ENCODE results near the gene SRP14.

SRP14 gene

DNA sequence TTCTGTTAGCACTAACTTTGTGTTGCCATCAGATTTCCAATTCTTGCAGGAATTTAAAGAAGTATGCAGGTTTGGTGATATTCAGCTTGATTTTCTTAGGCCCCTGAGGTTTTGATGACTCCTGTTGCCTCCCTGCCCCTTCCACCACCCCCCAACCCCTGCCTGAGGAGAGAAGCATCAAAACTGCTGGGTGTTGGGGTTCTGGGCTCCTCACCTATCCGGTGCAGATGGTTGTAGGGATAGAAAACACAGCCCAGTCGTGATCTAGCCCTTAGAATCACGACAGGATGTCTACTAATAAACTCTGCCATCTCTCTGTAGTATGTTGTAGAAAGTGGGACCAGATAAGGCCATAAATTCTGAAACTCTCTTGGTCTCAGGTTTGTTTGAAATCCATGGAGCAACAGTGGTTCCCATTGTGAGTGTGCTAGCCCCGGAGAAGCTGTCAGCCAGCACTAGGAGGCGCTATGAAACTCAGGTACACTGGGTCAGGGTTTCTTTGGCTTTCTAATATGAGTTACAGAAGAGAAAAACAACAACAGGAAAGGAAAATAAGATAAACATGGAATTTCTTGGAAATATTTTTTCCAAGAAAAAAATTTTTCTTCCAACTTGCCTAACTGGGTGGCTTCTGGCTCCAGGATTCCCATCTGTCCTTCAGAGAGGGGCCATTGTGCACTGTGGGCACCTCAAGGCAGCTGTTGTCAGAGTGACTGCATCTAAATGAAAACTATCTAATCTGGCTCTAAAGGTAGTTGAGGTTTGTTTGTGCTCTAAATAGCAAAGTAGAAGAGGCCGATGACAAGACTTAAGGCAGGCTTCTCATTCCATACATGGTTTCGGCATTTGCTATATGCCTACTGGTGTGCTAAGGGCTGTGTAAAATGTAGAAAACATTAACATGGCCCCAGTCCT is 8.7 kb downstream of the SRP14 start:
- no peak overlapping the region for H3K18ac ChIP-seq (ENCODE audit: low read length)
- H2BK5ac ChIP-seq (ENCODE audit: low read length) = no peak overlapping the region
- no peak overlapping the region for H3K14ac ChIP-seq (ENCODE audit: low read length)
- no peaks in the 10 kb centered on the region for H3K27me3 ChIP-seq (ENCODE audit: control insufficient read depth in 3 of 3, insufficient read depth in 3 of 3, low read depth in 1 of 3, low read length in 3 of 3)
- H3K4me1 ChIP-seq (ENCODE audit: control insufficient read depth in 2 of 2, insufficient read depth in 1 of 2, low read depth in 1 of 2, low read length in 2 of 2) = peaks cover 0 to 8% of the 10 kb centered on the region in 2 donors
- no peak overlapping the region for H2BK15ac ChIP-seq (ENCODE audit: low read length)
- H3K36me3 ChIP-seq (replicated peaks in 1 of 2; ENCODE audit: control insufficient read depth in 2 of 2, insufficient read depth in 2 of 2, low read length in 2 of 2) = peaks cover 21 to 96% of the 10 kb centered on the region in 2 donors
- H3K79me1 ChIP-seq (ENCODE audit: low read depth, low read length) = no peaks in the 10 kb centered on the region
- H3K9me3 ChIP-seq (replicated peaks in 1 of 2; ENCODE audit: control insufficient read depth in 2 of 2, insufficient read depth in 1 of 2, low read depth in 1 of 2, low read length in 2 of 2) = no peaks in the 10 kb centered on the region
- no peak overlapping the region for H3K4ac ChIP-seq (ENCODE audit: low read length)
- H3K4me2 ChIP-seq (ENCODE audit: insufficient read depth, low read length, poor library complexity, severe bottlenecking) = no peak overlapping the region
- H3K4me3 ChIP-seq (ENCODE audit: low read length in 2 of 2) = no peak overlapping the region
- H2AFZ ChIP-seq (ENCODE audit: low read length) = no peak overlapping the region
- H2AK5ac ChIP-seq (ENCODE audit: low read depth, low read length) = no peak overlapping the region
- no peak overlapping the region for H4K8ac ChIP-seq (ENCODE audit: low read depth, low read length)
- no peak overlapping the region for H4K91ac ChIP-seq (ENCODE audit: low read depth, low read length, poor library complexity)
- no peak overlapping the region for H2BK120ac ChIP-seq (ENCODE audit: low read depth, low read length)
- no peak overlapping the region for H2BK12ac ChIP-seq (ENCODE audit: low read length)
- H3K23ac ChIP-seq (ENCODE audit: low read depth, low read length, poor library complexity) = no peak overlapping the region
- H3K27ac ChIP-seq (replicated peaks; ENCODE audit: low read length) = no peak overlapping the region
- DNase-seq (ENCODE audit: low spot score) = no peak
- WGBS, 2 donors (ENCODE audit: extremely low coverage in 2 of 2, insufficient read length in 2 of 2, insufficient replicate concordance in 1 of 2) = no CpG with 5 or more reads among the region's 7 CpGs
- H3K9ac ChIP-seq (ENCODE audit: low read depth, low read length, poor library complexity) = no peak overlapping the region

GRCh38 chr15:40028853-40029252 is 10.1 kb downstream of the SRP14 start:
- Histone ChIP-seq H2BK5ac (ENCODE audit: low read length) (no peak overlapping the region), H3K27me3 (ENCODE audit: control insufficient read depth in 3 of 3, insufficient read depth in 3 of 3, low read depth in 1 of 3, low read length in 3 of 3) (no peaks in the 10 kb centered on the region), H3K14ac (ENCODE audit: low read length) (no peak overlapping the region), H2BK120ac (ENCODE audit: low read depth, low read length) (no peak overlapping the region), H4K8ac (ENCODE audit: low read depth, low read length) (no peak overlapping the region), H2AK5ac (ENCODE audit: low read depth, low read length) (no peak overlapping the region), H3K27ac (replicated peaks; ENCODE audit: low read length) (no peak overlapping the region), H3K4ac (ENCODE audit: low read length) (no peak overlapping the region), H3K23ac (ENCODE audit: low read depth, low read length, poor library complexity) (no peak overlapping the region), H3K18ac (ENCODE audit: low read length) (no peak overlapping the region), H3K9me3 (replicated peaks in 1 of 2; ENCODE audit: control insufficient read depth in 2 of 2, insufficient read depth in 1 of 2, low read depth in 1 of 2, low read length in 2 of 2) (no peaks in the 10 kb centered on the region), H3K4me1 (ENCODE audit: control insufficient read depth in 2 of 2, insufficient read depth in 1 of 2, low read depth in 1 of 2, low read length in 2 of 2) (peaks cover 0 to 8% of the 10 kb centered on the region in 2 donors), H4K91ac (ENCODE audit: low read depth, low read length, poor library complexity) (no peak overlapping the region), H3K36me3 (replicated peaks in 1 of 2; ENCODE audit: control insufficient read depth in 2 of 2, insufficient read depth in 2 of 2, low read length in 2 of 2) (peaks cover 15 to 95% of the 10 kb centered on the region in 2 donors), H3K4me2 (ENCODE audit: insufficient read depth, low read length, poor library complexity, severe bottlenecking) (no peak overlapping the region), H2BK12ac (ENCODE audit: low read length) (no peak overlapping the region), H3K9ac (ENCODE audit: low read depth, low read length, poor library complexity) (no peak overlapping the region), H2AFZ (ENCODE audit: low read length) (no peak overlapping the region), H3K79me1 (ENCODE audit: low read depth, low read length) (no peaks in the 10 kb centered on the region), H3K4me3 (ENCODE audit: low read length in 2 of 2) (no peak overlapping the region), H2BK15ac (ENCODE audit: low read length) (no peak overlapping the region)
- WGBS, 2 donors (ENCODE audit: extremely low coverage in 2 of 2, insufficient read length in 2 of 2, insufficient replicate concordance in 1 of 2) = no CpG with 5 or more reads among the region's 3 CpGs
- no peak for DNase-seq (ENCODE audit: low spot score)

DNA sequence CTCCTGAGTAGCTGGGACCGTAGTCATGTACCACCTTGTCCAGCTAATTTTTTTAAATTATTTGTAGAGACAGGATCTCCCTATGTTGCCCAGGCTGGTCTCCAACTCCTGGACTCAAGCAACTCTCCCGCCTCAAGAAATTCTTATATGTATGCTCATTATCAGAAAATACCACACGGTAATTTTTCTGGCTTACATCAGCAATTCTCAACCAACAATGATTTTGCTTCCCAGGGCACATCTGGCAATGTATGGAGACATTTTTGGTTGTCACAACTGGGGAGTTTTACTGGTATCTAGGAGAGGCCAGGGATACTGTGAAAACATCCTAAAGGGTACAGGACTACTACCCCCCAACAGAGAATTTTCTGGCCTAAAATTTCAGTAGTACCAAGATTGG is 10.8 kb downstream of the SRP14 start:
- Histone ChIP-seq H3K9ac (ENCODE audit: low read depth, low read length, poor library complexity) (no peak overlapping the region), H4K91ac (ENCODE audit: low read depth, low read length, poor library complexity) (no peak overlapping the region), H3K4me2 (ENCODE audit: insufficient read depth, low read length, poor library complexity, severe bottlenecking) (no peak overlapping the region), H2BK120ac (ENCODE audit: low read depth, low read length) (no peak overlapping the region), H3K27me3 (ENCODE audit: control insufficient read depth in 3 of 3, insufficient read depth in 3 of 3, low read depth in 1 of 3, low read length in 3 of 3) (no peaks in the 10 kb centered on the region), H2BK5ac (ENCODE audit: low read length) (no peak overlapping the region), H3K18ac (ENCODE audit: low read length) (no peak overlapping the region), H4K8ac (ENCODE audit: low read depth, low read length) (no peak overlapping the region), H3K14ac (ENCODE audit: low read length) (no peak overlapping the region), H3K4ac (ENCODE audit: low read length) (no peak overlapping the region), H2BK12ac (ENCODE audit: low read length) (no peak overlapping the region), H3K27ac (replicated peaks; ENCODE audit: low read length) (no peak overlapping the region), H2AK5ac (ENCODE audit: low read depth, low read length) (no peak overlapping the region), H2AFZ (ENCODE audit: low read length) (no peak overlapping the region), H2BK15ac (ENCODE audit: low read length) (no peak overlapping the region), H3K36me3 (replicated peaks in 1 of 2; ENCODE audit: control insufficient read depth in 2 of 2, insufficient read depth in 2 of 2, low read length in 2 of 2) (peaks cover 15 to 97% of the 10 kb centered on the region in 2 donors), H3K4me3 (ENCODE audit: low read length in 2 of 2) (no peak overlapping the region), H3K9me3 (replicated peaks in 1 of 2; ENCODE audit: control insufficient read depth in 2 of 2, insufficient read depth in 1 of 2, low read depth in 1 of 2, low read length in 2 of 2) (no peaks in the 10 kb centered on the region), H3K79me1 (ENCODE audit: low read depth, low read length) (no peaks in the 10 kb centered on the region), H3K23ac (ENCODE audit: low read depth, low read length, poor library complexity) (no peak overlapping the region), H3K4me1 (ENCODE audit: control insufficient read depth in 2 of 2, insufficient read depth in 1 of 2, low read depth in 1 of 2, low read length in 2 of 2) (peaks cover 0 to 8% of the 10 kb centered on the region in 2 donors)
- no peak for DNase-seq (ENCODE audit: low spot score)
- no CpG with 5 or more reads among the region's 3 CpGs for WGBS, 2 donors (ENCODE audit: extremely low coverage in 2 of 2, insufficient read length in 2 of 2, insufficient replicate concordance in 1 of 2)

GRCh38 chr15:40016224-40016865 is 22.6 kb downstream of the SRP14 start:
- H3K4me3 ChIP-seq (ENCODE audit: low read length in 2 of 2) = no peak overlapping the region
- H2BK12ac ChIP-seq (ENCODE audit: low read length) = no peak overlapping the region
- H2AFZ ChIP-seq (ENCODE audit: low read length) = no peak overlapping the region
- H2BK5ac ChIP-seq (ENCODE audit: low read length) = no peak overlapping the region
- H2BK120ac ChIP-seq (ENCODE audit: low read depth, low read length) = no peak overlapping the region
- H3K4ac ChIP-seq (ENCODE audit: low read length) = no peak overlapping the region
- H3K18ac ChIP-seq (ENCODE audit: low read length) = no peak overlapping the region
- H3K9me3 ChIP-seq (replicated peaks in 1 of 2; ENCODE audit: control insufficient read depth in 2 of 2, insufficient read depth in 1 of 2, low read depth in 1 of 2, low read length in 2 of 2) = peaks cover 5 to 43% of the 10 kb centered on the region in 2 donors
- WGBS, 2 donors (ENCODE audit: extremely low coverage in 2 of 2, insufficient read length in 2 of 2, insufficient replicate concordance in 1 of 2) = no CpG with 5 or more reads among the region's 4 CpGs
- DNase-seq (ENCODE audit: low spot score) = no peak
- no peaks in the 10 kb centered on the region for H3K79me1 ChIP-seq (ENCODE audit: low read depth, low read length)
- H3K27me3 ChIP-seq (ENCODE audit: control insufficient read depth in 3 of 3, insufficient read depth in 3 of 3, low read depth in 1 of 3, low read length in 3 of 3) = no peaks in the 10 kb centered on the region
- H3K23ac ChIP-seq (ENCODE audit: low read depth, low read length, poor library complexity) = no peak overlapping the region
- H3K9ac ChIP-seq (ENCODE audit: low read depth, low read length, poor library complexity) = no peak overlapping the region
- peaks cover 0 to 2% of the 10 kb centered on the region in 2 donors for H3K4me1 ChIP-seq (ENCODE audit: control insufficient read depth in 2 of 2, insufficient read depth in 1 of 2, low read depth in 1 of 2, low read length in 2 of 2)
- no peak overlapping the region for H3K4me2 ChIP-seq (ENCODE audit: insufficient read depth, low read length, poor library complexity, severe bottlenecking)
- no peak overlapping the region for H4K91ac ChIP-seq (ENCODE audit: low read depth, low read length, poor library complexity)
- peaks cover 19 to 98% of the 10 kb centered on the region in 2 donors for H3K36me3 ChIP-seq (replicated peaks in 1 of 2; ENCODE audit: control insufficient read depth in 2 of 2, insufficient read depth in 2 of 2, low read length in 2 of 2)
- H3K27ac ChIP-seq (replicated peaks; ENCODE audit: low read length) = no peak overlapping the region
- no peak overlapping the region for H2BK15ac ChIP-seq (ENCODE audit: low read length)
- H3K14ac ChIP-seq (ENCODE audit: low read length) = no peak overlapping the region
- H4K8ac ChIP-seq (ENCODE audit: low read depth, low read length) = no peak overlapping the region
- H2AK5ac ChIP-seq (ENCODE audit: low read depth, low read length) = no peak overlapping the region
